Upper lobe of left lung (tissue), 4 donors: ENCODE results near the gene SLIT1.

Source experiments
- CTCF ChIP-seq, 6 experiments: fragments of 450-650 bp in 4 of 6; fragments of 200-600 bp in 2 of 6; sonication (generic) in 2 of 6; IDR thresholded peaks; one replicate each; pipeline ENCODE4 v1.5.1; 2016 to 2019; ENCODE audit warnings: antibody characterized with exemption in 6 of 6
- EP300 ChIP-seq, 4 donors: sonication (generic); formaldehyde crosslinking; IDR thresholded peaks; one replicate each; pipeline ENCODE4 v1.5.1; 2017; ENCODE audit warnings: antibody characterized with exemption in 4 of 4, control low read depth in 2 of 4
- POLR2A ChIP-seq, 4 donors: fragments of 450-650 bp; IDR thresholded peaks; one replicate each; pipeline ENCODE4 v1.5.1; 2016 to 2017; ENCODE audit warnings: antibody characterized with exemption in 4 of 4, mild to moderate bottlenecking in 2 of 4
- POLR2AphosphoS5 ChIP-seq, 2 donors: sonication (generic); formaldehyde crosslinking; IDR thresholded peaks; one replicate each; pipeline ENCODE4 v1.5.1; 2017; ENCODE audit warnings: antibody characterized with exemption in 2 of 2

- TF ChIP-seq CTCF (IDR thresholded peaks at IDR 0.05): no peak
- no peak for TF ChIP-seq POLR2AphosphoS5 (IDR thresholded peaks at IDR 0.05)
- TF ChIP-seq POLR2A (IDR thresholded peaks at IDR 0.05): no peak
- no peak for TF ChIP-seq EP300 (IDR thresholded peaks at IDR 0.05)
Measured at GRCh38 chr10:97163181-97163580, 22.6 kb downstream of the SLIT1 start.
